ENCODE measurements around the gene KCNQ5. TPM values are rescaled to one million over a fixed set of nuclear protein-coding genes. Genes with fewer than 3 reads are reported as not detected.

Gene KCNQ5
- total RNA-seq, 1 experiment from 2014 or later: 9.4 TPM

GRCh38 chr6:72816022-72816421 is 194.2 kb downstream of the KCNQ5 start:
- ChIA-PET CTCF (no interaction called here), POLR2A (no interaction called here)
- no peak for TF ChIP-seq POLR2AphosphoS5 (IDR thresholded peaks at IDR 0.05; ENCODE audit: low read depth, low read length)
- TF ChIP-seq, protein P1, sequence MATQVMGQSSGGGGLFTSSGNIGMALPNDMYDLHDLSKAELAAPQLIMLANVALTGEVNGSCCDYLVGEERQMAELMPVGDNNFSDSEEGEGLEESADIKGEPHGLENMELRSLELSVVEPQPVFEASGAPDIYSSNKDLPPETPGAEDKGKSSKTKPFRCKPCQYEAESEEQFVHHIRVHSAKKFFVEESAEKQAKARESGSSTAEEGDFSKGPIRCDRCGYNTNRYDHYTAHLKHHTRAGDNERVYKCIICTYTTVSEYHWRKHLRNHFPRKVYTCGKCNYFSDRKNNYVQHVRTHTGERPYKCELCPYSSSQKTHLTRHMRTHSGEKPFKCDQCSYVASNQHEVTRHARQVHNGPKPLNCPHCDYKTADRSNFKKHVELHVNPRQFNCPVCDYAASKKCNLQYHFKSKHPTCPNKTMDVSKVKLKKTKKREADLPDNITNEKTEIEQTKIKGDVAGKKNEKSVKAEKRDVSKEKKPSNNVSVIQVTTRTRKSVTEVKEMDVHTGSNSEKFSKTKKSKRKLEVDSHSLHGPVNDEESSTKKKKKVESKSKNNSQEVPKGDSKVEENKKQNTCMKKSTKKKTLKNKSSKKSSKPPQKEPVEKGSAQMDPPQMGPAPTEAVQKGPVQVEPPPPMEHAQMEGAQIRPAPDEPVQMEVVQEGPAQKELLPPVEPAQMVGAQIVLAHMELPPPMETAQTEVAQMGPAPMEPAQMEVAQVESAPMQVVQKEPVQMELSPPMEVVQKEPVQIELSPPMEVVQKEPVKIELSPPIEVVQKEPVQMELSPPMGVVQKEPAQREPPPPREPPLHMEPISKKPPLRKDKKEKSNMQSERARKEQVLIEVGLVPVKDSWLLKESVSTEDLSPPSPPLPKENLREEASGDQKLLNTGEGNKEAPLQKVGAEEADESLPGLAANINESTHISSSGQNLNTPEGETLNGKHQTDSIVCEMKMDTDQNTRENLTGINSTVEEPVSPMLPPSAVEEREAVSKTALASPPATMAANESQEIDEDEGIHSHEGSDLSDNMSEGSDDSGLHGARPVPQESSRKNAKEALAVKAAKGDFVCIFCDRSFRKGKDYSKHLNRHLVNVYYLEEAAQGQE (IDR thresholded peaks at IDR 0.05; ENCODE audit: insufficient read depth in 1 of 2, low read depth in 2 of 2, low read length in 1 of 2): no peak
- no peaks in the 10 kb centered on the region for H3K4me1 ChIP-seq (ENCODE audit: control insufficient read depth, insufficient read depth, low read length)
- ATAC-seq (no peak), DNase-seq (ENCODE audit: low read depth, low spot score) (no peak)
- no peaks in the 10 kb centered on the region for H3K27me3 ChIP-seq (ENCODE audit: control insufficient read depth, insufficient read depth, low read length)
- no peak overlapping the region for H3K4me3 ChIP-seq (ENCODE audit: low read depth in 2 of 2, low read length in 2 of 2)
- no peaks in the 10 kb centered on the region for H3K36me3 ChIP-seq (ENCODE audit: control insufficient read depth, insufficient read depth, low read length)
- intact Hi-C loops (cut with micrococcal nuclease; ENCODE audit: unreplicated experiment): no loop called here
- no TSS peak for BruUV-seq (replicated peaks)
- in situ Hi-C loops (cut with HindIII; ENCODE audit: low pct_unique_long_range_greater_than_20kb, low sequenced_read_pairs): no loop called here
- H3K9me3 ChIP-seq (ENCODE audit: control insufficient read depth, insufficient read depth, low read depth, low read length): no peaks in the 10 kb centered on the region
- H3K27ac ChIP-seq (ENCODE audit: low read length): no peak overlapping the region

GRCh38 chr6:72817208-72817607 is 195.3 kb downstream of the KCNQ5 start:
- BruUV-seq (replicated peaks): no TSS peak
- Histone ChIP-seq H3K36me3 (ENCODE audit: control insufficient read depth, insufficient read depth, low read length) (no peaks in the 10 kb centered on the region), H3K4me1 (ENCODE audit: control insufficient read depth, insufficient read depth, low read length) (no peaks in the 10 kb centered on the region), H3K9me3 (ENCODE audit: control insufficient read depth, insufficient read depth, low read depth, low read length) (no peaks in the 10 kb centered on the region), H3K4me3 (ENCODE audit: low read depth in 2 of 2, low read length in 2 of 2) (no peak overlapping the region), H3K27ac (ENCODE audit: low read length) (no peak overlapping the region), H3K27me3 (ENCODE audit: control insufficient read depth, insufficient read depth, low read length) (no peaks in the 10 kb centered on the region)
- intact Hi-C loops (cut with micrococcal nuclease; ENCODE audit: unreplicated experiment): no loop called here
- no peak for TF ChIP-seq POLR2AphosphoS5 (IDR thresholded peaks at IDR 0.05; ENCODE audit: low read depth, low read length)
- TF ChIP-seq, protein P2, sequence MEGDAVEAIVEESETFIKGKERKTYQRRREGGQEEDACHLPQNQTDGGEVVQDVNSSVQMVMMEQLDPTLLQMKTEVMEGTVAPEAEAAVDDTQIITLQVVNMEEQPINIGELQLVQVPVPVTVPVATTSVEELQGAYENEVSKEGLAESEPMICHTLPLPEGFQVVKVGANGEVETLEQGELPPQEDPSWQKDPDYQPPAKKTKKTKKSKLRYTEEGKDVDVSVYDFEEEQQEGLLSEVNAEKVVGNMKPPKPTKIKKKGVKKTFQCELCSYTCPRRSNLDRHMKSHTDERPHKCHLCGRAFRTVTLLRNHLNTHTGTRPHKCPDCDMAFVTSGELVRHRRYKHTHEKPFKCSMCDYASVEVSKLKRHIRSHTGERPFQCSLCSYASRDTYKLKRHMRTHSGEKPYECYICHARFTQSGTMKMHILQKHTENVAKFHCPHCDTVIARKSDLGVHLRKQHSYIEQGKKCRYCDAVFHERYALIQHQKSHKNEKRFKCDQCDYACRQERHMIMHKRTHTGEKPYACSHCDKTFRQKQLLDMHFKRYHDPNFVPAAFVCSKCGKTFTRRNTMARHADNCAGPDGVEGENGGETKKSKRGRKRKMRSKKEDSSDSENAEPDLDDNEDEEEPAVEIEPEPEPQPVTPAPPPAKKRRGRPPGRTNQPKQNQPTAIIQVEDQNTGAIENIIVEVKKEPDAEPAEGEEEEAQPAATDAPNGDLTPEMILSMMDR (IDR thresholded peaks at IDR 0.05): no peak
- TF ChIP-seq, protein P1 (IDR thresholded peaks at IDR 0.05; ENCODE audit: insufficient read depth in 1 of 2, low read depth in 2 of 2, low read length in 1 of 2): no peak
- TF ChIP-seq TCF7L2 (IDR thresholded peaks at IDR 0.05; ENCODE audit: low read depth, low read length): no peak
- TF ChIP-seq SIN3A (IDR thresholded peaks at IDR 0.05; ENCODE audit: borderline replicate concordance, insufficient read depth, low read depth, low read length): no peak
- DNase-seq (ENCODE audit: low read depth, low spot score) (no peak), ATAC-seq (no peak)
- ChIA-PET CTCF (interaction anchor here (0.6 kb wide), 1 partner anchor 65 kb away, joined by 3 read pairs; no protein-coding TSS in a partner anchor), POLR2A (no interaction called here)
- in situ Hi-C loops (cut with HindIII; ENCODE audit: low pct_unique_long_range_greater_than_20kb, low sequenced_read_pairs): no loop called here

Data from Panc1 (cell line).